UCSD-AML1 (cell line): ENCODE data around the gene MRE11.
A peak's percentile ranks its signal among the peaks of the same experiment; 100 is the strongest.

Experiments
- DNase-seq: peaks from one replicate; lab custom pipeline; 2025; ENCODE audit not compliant: unreplicated experiment; lab: John Stamatoyannopoulos, UW

The MRE11 gene

DNA sequence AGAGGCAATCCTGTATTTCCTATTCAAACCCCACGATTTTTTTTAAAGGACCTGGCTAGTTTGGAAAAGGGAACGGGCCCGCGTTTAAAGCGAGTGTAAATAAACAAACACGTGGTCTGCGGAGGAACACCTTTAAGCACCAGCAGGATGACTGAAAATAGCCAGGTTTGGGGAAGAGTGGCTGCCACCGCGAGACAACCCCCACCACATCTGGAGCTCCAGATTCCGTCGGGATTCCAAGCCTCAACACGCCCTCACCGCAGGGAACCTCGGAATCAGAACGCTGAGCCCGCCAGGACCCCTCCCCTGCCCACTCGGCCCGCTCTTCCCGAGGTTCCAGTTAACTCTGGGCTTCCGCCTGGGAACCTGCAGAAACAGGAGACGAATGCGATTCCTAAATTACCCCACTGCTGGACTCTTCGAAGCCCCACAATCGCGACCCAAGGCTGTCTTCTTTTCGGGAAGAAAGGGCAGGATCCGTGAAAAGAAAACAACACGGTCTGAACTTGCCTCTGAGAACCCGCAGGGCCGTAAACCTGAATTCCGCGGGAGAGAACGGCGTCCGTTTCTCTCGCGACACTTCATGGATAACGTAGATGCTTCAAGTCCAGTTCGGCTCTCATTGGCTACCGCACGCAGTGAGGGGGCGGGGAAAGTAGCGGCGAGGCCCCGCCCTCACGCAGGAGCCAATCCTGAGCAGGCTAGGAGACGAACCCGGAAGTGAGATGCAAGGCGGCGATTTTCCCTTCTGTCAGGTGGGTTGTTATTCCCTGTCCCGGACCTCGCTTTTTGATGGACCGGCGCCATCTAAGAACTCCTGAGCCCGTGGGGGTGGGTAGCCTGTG is at the start of gene MRE11, which contains the start of gene ANKRD49:
Gene MRE11, minus strand, starts transcription at position 564 of the 845 bp plus-strand sequence. CDS start 1,043 bp downstream, outside the sequence.
Gene ANKRD49, plus strand, starts transcription at position 704 of the 845 bp plus-strand sequence. CDS start 2,710 bp downstream, outside the sequence.
- DNase-seq = peak; percentile 96

DNA sequence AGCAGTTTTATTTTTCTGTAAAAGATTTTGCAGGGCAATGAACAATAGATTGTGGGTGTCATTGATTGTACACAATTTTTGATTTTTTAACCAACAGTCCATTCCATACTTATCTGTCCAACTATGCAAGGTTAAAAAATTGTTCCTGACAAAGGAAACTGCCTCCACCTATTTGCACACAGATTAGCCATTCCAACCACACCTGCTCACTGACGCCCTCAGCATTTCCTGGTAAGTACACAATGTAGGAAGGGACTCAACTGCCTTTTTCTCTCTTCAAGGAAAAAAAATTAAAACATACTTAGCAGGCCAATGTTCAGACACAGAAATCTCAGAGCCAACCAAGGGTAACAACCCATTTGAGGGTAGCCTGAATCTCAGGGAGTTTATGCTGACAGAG is 45.8 kb upstream of the MRE11 start:
- DNase-seq = no peak

DNA sequence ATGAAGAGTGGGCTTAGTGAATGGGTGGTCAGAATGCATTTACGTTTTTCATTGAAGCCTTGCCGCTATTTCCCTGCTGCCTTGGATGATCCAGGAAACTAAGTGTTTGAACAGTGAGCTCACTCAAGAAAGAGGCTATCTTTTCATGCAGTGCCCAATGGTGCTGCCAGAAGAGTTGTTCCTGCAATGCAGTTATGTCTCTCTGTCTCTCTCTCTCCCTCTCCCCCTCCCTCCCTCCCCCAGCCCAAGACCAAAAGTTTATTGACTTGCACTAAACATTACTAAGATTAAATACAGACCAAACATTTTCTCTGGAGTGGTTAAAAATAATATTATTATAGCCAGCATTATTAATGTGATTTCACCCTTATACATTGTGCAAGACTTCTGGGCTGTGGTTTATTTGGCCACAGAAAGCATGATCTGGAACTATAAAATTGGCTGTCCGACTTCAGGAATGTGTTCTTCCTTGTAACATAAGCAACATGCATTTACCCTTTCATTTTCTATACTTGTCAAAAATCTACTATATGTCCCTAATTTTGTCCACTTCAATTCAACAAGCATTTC is 43.5 kb upstream of the MRE11 start:
- DNase-seq = no peak

DNA sequence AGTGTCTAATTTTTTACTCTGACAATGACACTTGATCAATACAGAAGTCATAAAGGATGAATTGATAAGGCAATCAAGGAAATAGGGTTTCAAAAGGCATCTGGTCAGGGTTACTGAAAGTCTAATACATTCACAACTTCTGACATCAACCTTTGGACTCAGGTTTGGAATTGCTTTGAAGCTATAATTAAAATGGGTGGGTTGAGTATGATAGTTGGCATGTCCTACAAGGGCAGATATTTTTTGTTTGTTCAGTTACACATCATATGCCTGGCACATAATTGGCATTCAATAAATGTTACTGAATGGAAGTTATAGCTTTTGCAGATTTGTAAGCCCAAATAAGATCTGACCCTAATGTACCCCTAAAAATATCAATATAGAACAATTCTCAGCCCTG is 42.7 kb upstream of the MRE11 start:
- DNase-seq = no peak

DNA sequence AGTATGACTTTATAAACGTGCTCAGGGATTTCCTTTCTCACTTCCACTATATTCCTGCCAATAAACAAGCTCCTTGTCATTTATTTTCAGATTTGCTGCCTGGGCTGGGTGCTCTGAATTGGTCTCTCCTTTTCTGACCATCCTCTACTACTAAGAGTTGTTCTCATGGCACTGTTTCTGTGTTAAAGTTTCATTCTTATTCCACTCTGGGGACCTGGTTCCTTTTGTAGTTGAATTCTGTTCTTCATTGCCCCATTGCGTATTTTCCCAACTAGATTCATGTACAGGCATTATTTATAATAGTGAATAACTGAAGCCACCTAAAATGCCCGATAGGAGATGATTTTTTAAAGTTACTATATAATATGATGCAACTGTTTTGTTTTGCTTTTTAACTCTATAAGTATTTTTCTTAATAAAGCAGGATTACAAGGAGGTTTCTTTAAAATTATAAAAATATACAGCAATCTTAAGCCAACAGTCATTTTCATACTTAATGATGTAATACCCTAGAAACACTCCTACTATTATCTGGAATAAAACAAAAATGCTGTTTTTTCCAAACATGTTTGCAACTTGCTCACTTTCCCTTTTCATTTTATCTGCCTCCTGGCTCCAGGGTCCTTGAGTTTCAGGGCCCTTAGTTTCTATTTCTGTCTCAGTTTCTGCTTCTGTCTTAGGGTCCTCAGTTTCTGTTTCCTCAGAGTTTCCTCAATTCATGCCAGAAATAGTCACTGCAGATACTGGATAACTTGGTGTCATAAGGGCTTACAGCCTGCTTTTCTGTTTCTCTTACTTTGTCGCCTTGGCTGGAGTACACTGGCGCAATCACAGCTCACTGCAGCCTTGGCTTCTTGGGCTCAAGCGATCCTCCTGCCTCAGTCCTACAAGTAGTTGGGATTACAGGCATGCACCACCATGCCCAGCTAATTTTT is 40.3 kb upstream of the MRE11 start:
- DNase-seq = no peak

DNA sequence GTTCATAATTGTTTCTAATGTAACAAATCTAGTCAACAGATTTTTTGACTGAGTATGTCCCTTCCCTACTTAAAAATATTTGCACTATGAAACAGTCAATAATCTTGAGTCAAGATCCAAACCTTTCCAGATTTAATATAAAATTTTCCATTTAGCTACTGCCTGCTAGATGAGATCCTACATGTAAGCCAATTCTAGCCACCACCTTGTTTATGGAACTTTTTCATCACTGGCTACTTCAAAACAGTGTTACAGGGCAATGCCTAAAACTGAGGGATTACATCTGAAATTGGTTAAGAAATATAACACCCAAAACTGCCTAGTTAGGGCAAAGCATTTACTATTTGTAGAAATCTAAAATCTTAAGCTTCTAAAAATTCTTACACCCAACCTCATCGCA is 39.6 kb upstream of the MRE11 start:
- no peak for DNase-seq

DNA sequence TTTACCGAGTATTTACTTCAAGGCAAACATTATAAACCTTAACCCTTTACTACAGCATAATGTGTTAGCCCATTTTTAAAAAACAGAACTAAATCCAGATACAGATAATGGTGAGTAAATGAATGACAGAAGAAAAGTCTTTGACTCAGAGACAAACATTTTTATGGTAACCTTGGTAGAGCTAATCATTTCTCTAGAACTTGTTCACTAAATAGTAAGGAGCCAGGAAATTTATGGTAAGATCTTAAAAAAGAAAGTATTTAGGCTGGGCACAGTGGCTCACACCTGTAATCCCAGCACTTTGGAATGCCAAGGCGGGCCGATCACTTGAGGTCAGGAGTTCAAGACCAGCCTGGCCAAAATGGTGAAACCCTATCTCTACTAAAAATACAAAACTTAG is 38.6 kb upstream of the MRE11 start:
- no peak for DNase-seq

DNA sequence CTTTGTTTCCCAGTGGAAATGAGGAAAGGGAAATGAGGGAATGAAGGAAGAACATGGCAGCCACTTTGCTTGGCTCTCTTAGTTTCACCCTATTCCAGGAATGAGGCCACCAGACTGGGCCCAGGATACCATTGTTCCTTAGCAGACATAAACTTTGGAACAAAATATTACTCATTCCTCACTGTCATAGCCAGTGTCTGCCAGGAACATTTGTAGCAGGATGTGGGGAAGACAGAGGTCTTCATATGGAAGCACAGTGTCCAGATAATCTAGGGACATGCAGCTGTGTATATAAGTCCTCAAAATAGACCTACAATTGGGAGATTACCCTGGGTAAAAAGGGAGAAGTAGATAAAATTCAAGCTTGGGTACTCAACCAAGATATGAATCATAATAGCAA is 34.9 kb upstream of the MRE11 start:
- DNase-seq = no peak

DNA sequence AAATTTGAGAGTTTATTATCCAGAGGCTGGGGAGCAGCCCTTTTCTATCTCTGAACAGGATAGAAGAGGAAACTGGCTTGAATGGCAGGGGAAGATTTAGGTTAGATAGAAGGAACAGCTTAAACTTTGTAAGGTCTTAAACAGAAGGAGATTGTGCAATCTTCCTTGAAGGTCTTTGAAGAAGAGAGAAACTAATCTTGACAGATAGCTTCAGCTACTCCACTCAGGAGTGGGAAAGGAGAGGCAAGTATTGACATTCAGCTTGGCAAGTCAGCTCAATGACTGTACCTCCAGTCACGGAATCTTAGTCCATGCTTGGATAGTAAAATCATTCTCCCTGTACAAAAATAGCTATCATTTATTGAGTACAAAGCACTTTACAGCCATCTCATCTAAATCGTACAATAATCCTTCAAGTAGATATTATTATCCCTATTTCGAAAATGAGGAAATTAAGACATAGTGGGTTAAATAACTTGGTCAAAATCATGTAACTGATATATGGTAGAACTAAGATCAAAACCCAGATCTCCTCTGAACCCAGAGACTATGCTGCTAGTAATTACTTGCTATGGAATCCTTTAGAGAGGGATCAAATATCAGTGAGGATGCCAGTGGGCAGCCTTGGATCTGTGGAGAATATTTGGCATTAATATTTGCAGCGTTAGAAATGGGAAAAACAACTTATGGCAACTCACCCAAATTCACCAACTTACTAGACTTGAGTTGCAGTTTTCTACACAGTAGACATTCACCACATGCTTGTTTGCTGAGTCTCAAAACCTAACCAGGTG is 33.2 kb upstream of the MRE11 start:
- no peak for DNase-seq

DNA sequence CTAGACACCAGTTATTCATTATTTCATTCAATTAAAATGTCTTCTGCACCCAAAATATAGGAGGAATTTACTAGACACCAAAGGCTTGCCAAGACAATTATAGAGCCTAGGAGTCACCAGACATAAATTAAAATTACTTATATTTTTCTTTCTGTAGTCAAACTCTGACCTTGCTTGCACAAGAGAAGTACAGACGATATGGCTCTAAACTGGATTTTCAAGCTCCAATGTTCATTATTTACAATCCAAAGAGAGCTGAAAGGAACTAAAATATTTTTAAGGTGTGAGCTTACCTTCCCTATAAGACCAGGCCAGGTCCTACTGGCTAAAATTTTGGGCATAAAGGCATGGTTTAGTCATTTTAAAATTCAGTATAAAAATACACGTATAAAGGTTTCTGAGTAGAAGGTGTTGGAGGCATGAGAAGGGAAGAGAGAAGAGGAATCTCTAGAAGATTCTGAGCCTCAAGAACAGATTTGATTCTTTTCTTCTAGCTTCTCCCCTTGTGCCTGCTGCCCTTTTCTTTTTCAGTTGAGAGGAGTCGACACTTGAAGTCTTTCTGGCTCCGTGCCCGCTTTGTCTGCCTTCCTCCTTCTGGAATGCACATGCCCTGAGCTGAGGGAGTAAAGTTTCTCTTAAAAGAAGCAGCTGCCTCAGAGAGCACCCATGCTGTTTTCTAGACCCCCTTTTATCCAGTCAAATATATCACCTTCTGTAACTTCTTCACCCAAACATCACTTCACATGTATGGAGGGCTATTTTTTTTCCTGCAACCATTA is 32.1 kb upstream of the MRE11 start:
- DNase-seq = no peak

DNA sequence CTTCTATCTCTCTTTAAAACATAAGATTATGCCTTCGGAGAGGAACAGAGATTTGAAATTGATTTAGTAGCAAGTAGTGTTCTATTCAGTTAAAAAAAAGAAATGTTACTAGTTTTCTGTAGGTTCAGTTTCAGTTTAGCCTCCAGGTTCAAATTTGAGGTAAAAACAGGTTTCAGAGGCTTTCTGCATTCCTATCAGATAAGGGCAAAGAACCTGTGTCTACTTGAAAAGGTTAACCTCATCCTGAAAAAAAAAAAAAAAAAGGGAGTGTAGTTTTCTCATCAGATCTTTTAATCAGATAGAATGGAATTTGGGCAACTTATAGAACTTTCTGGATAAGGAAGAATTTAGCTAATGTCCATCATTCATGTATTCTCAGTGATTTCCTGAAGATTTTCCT is 30.7 kb upstream of the MRE11 start:
- DNase-seq = no peak

DNA sequence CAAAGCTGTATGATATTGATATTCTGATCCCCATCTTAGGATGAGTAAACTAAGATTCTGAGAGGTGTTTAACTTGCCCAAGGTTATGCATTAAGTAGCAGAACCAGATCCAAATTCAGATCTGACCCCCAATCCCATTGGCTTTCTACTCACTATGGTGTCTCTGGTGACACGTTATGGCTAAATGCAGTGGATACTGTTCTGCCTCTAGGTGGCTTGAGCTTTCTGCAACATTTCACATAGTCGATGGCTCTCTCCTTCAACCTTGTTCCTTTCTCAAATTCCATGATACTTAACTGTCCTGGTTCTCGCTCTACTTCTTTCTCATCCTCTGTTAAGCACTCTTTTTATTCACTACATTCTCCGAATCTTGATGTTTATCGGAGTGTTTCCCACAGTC is 28.0 kb upstream of the MRE11 start:
- no peak for DNase-seq

DNA sequence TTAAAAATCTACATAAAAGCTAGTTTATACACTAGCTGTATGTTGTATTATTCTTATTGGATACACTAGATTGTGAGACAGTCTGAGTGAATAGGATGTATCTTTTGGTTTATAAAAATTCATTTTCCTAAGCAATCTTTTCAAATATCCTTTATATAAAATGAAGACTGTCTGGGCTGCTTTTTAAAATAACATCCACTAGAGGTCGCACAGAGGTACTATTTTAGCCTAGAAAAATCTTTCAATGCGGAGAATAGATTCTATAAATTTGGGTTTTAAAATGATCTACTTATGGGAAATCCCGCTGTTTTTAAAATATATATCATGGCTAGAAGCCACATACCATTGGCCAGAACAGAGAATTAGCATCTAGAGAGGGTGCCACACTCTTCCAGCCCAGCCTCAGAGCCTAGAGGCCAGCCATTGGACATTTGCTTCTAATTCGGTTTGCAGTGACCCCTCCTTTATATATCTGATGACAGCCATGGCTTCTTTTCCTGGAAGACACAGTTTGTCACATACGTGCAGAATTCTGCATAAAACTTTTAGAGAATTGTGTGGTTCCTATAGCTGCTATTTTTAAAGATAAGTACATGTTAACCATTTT is 25.9 kb upstream of the MRE11 start:
- DNase-seq = no peak

DNA sequence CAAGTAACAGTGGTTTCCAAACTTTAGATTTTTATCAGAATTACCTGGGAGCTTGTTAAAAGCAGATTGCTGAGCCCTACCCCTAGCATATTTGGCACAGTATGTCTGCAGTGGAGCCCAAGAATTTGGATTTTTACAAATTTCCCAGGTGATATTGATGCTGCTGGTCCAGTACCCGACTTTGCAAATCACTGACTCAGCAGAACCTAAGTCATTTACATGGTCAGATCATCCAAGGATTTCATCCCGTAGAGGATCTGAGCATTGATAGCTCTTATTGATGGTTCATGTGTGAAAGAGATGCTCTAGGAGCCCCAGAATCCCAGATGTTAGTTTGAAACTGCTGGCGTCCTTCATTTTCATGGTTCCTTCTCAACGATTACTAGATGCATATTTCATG is 24.7 kb upstream of the MRE11 start:
- no peak for DNase-seq

DNA sequence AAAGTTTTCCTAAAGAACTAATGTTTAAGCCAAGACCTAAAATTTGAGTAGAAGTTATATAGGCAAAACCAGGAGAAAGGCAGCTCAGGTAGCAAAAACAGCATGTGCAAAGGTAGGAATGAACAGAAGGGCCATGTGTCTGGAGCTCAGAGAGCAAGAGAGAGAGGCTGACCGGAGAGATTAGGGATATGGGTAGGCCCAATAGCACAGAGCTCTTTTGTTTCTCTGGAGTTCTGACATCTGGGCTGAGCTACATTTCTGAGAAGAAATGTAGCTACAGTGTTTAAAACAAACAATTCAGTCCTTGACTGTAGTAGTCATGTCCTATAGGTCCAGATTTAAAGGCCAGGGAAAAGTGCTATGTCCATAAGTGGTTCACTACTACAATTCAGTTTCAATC is 23.1 kb upstream of the MRE11 start:
- no peak for DNase-seq

DNA sequence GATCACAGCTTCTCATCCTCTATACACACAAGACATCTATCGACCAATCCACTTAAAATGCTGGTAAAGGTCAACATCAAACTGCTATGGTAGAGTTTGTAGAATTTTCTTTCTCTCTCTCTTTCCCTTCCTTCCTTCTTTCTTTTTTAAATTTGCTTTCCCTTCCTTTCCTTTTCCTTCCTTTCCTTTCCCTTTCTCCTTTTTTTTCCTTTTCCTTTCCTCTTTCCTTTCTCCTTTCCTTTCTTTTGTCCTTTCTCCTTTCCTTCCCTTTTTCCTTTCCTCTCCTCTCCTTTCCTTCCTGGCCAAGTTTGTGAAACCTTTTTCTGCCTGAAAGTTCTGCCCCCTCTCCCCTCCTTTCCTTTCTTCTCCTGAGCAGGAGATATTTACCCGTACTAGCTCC is 21.8 kb upstream of the MRE11 start:
- DNase-seq = no peak

DNA sequence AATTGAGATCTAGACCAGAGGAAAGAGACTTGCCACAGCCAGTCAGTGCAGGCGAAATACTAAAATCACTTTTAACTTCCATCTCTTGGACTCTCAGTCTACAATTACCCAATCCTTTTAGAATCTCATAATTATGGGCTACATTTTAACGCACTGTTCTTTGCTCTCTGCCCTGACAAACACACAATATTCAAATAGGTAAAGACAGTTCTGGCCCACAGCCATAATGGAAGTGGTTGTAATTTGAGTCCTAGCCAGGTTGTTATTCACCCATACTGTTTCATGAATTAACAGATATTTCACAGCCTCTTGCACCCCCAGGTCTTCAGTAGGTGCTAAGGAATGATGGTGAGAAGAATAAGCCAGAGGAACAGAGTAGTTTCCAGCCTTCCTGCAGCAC is 19.4 kb upstream of the MRE11 start:
- no peak for DNase-seq

DNA sequence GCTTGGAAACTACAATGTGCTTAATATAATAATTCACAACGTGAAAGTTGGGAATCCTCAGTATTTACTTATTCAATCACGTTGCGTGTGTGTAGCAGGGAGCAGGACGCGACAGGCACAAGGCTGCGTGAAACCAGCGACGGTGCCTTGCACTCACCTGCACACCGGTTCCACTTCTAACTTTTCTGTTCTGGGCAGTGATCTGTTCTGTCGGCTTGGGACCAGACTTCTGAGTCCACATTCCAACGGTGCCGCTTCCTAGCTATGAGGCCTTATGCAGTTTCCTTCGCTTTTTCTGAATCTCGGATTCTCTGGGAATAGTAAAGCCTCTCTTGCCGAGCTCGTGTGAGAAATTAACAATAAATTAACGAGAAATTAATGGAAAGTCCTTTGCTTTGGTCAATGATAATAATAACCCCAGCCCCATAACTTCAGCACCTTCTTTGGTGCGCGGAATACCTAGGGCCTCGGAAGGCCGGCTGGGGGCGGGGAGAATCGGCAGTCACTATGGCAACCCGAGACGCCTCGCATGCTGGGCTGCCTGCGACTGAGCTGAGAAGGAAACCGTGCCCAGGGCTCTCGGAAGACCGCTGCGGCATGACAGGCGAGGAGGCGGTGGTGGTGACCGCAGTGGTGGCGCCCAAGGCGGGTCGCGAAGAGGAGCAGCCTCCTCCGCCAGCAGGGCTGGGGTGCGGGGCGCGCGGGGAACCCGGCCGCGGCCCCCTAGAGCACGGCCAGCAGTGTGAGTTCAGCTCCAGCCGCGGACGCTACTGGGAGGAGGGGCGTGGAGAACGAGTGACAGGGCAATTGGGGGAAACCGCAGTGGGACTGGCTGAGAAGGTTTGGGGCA is 18.5 kb upstream of the MRE11 start, which contains the start of gene C11orf97:
Gene C11orf97, plus strand, starts transcription at position 530 of the 850 bp plus-strand sequence. Its CDS starts 68 bp downstream, at position 598.
- DNase-seq = peak; percentile 32
